Ectodermal cell (in vitro differentiated cells): ENCODE results near the gene IL12A.

Experiments used
- H3K27ac ChIP-seq: 2 replicates; pipeline ENCODE4 v1.7.0; 2013; ENCODE audit warnings: mild to moderate bottlenecking, low read depth, low read length; ENCODE audit not compliant: insufficient read depth, poor library complexity, severe bottlenecking
- H3K27me3 ChIP-seq: 2 replicates; pipeline ENCODE4 v1.7.0; 2013; ENCODE audit warnings: mild to moderate bottlenecking, low read length; ENCODE audit not compliant: insufficient read depth, control insufficient read depth, poor library complexity, severe bottlenecking
- H3K36me3 ChIP-seq: one replicate; pipeline ENCODE4 v1.7.0; 2013; ENCODE audit warnings: low read length; ENCODE audit not compliant: control insufficient read depth, insufficient read depth
- H3K4me1 ChIP-seq: one replicate; pipeline ENCODE4 v1.7.0; 2013; ENCODE audit warnings: low read length; ENCODE audit not compliant: control insufficient read depth, insufficient read depth
- H3K4me3 ChIP-seq: 2 replicates; pipeline ENCODE4 v1.7.0; 2013; ENCODE audit warnings: low read depth, low read length, control low read depth; ENCODE audit not compliant: insufficient read depth
- H3K9me3 ChIP-seq: 2 replicates; pipeline ENCODE4 v1.7.0; 2013; ENCODE audit warnings: mild to moderate bottlenecking, low read length, moderate library complexity; ENCODE audit not compliant: control insufficient read depth
- WGBS, 2 experiments: methylation state at CpG; one replicate each; pipeline ENCODE4 v1.1.7; 2013; ENCODE audit warnings: missing lambda C conversion rate in 2 of 2; 5-methylcytosine and 5-hydroxymethylcytosine counted together

The IL12A gene

GRCh38 chr3:160027541-160028195 is 39.0 kb downstream of the IL12A start:
- 91 to 93% methylated on average over 5 of the region's 6 CpGs for WGBS, 2 experiments

GRCh38 chr3:160035757-160036156 is 47.1 kb downstream of the IL12A start:
- Histone ChIP-seq H3K4me3 (no peak overlapping the region), H3K27ac (no peak overlapping the region), H3K36me3 (no peaks in the 10 kb centered on the region), H3K27me3 (peaks cover 23% of the 10 kb centered on the region), H3K9me3 (no peaks in the 10 kb centered on the region), H3K4me1 (peaks cover 7% of the 10 kb centered on the region)
- WGBS, 2 experiments: 88 to 95% methylated on average over 1 of the region's 1 CpG

More at GRCh38 chr3:160027541-160028195, 39.0 kb downstream of the IL12A start:
- no peak overlapping the region for H3K4me3 ChIP-seq
- no peaks in the 10 kb centered on the region for H3K36me3 ChIP-seq
- H3K9me3 ChIP-seq: no peaks in the 10 kb centered on the region
- no peak overlapping the region for H3K27ac ChIP-seq
- no peaks in the 10 kb centered on the region for H3K4me1 ChIP-seq
- no peaks in the 10 kb centered on the region for H3K27me3 ChIP-seq

DNA sequence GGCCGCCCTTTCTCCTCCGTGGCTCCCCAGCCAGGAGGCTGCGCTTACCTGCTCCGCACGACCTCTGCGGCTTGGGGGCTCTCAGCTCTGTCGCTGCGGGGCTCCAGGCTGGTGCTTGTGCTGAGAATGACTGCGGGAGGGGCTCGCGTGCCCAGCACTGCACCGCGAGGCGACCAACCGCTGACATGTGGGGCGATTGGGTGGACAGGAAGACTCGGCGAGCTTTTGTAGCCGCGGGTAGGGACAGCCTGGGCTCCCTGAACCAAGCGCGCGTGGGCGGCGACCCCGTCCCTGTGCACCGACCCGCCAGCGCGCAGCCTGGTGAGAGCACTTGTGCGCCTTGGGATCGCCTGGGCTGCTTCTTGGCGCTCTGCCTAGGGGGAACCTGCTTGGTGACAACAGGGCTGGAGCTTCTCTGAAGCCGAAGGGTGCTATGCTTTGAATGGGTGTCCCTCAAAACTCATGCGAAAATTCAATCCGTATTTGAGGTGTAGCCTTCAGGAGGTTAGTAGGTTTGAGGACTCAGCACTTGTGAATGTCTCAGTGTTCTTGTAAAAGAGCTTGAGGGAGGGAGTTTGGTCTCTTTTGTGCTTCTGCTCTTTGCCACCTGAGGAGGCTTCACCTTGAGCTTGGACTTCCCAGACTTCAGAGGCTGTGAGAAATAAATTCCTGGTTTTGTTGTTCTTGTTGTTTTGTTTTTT is 50.4 kb downstream of the IL12A start:
- 4 to 6% methylated on average over 36 of the region's 36 CpGs for WGBS, 2 experiments
- Histone ChIP-seq H3K27me3 (peaks cover 23% of the 10 kb centered on the region), H3K36me3 (no peaks in the 10 kb centered on the region), H3K9me3 (no peaks in the 10 kb centered on the region), H3K4me3 (peak overlapping the region; percentile 41), H3K27ac (no peak overlapping the region), H3K4me1 (peaks cover 7% of the 10 kb centered on the region)

DNA sequence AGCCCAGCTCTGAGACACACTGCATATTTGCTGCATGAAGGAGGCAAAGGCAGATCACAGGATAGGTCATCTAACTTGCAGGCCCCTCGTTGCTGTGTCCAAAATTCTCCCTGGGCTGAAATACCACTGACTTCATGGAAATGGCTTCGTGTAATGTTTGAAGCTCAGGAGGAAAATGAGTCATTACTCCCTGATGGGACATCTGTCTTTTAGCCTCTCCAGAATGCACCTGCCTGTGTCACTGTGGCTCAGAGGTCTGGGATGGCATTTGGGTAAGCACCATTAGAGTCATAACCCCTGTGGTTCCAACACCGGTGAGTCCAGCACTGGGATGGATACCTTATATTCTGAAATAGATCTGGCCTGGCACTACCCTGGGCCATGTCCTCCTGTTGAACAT is 51.5 kb downstream of the IL12A start:
- Histone ChIP-seq H3K9me3 (no peaks in the 10 kb centered on the region), H3K27me3 (peaks cover 23% of the 10 kb centered on the region), H3K36me3 (no peaks in the 10 kb centered on the region), H3K4me1 (peaks cover 7% of the 10 kb centered on the region), H3K27ac (no peak overlapping the region), H3K4me3 (no peak overlapping the region)
- WGBS, 2 experiments: 65 to 71% methylated on average over 3 of the region's 3 CpGs

DNA sequence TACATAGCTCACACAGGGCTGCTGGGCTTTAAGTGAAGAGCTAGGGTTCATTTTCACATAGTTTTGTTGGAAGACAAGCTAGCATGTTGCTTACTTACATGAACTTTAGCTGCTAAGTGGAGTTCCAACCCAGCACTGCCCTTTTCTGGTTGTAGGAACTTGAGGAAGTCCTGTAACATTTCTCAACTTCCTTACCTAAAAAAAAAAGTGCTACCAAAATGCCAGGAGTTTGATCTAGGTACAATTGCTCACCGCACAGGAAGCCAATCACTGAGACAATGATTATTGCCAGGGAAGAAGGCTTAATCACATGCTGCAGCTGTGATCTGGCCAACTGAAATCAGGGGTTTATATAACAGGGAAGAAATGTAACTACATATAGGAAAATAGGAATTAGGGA is 52.8 kb downstream of the IL12A start:
- Histone ChIP-seq H3K4me3 (no peak overlapping the region), H3K4me1 (peaks cover 7% of the 10 kb centered on the region), H3K27ac (no peak overlapping the region), H3K27me3 (peaks cover 23% of the 10 kb centered on the region), H3K36me3 (no peaks in the 10 kb centered on the region), H3K9me3 (no peaks in the 10 kb centered on the region)
- WGBS, 2 experiments: 97 to 98% methylated on average over 1 of the region's 1 CpG

DNA sequence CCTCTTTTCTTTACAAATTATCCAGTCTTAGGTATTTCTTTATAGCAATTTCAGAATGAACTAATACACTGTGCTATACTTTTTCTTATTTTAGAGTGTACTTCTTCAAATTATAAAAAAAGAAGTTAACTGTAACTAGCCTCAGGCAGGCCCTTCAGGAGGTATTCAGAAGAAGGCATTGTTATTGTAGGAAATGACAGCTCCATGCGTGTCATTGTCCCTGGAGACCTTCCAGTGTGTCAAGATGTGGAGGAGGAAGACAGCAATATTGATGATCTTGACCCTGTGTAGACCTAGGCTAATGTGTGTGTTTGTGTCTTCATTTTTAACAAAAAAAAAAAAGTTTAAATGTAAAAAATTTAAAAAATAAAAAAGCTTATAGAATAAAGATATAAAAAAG is 55.5 kb downstream of the IL12A start:
- Histone ChIP-seq H3K4me3 (no peak overlapping the region), H3K27ac (no peak overlapping the region), H3K4me1 (peaks cover 4% of the 10 kb centered on the region), H3K36me3 (no peaks in the 10 kb centered on the region), H3K27me3 (peaks cover 5% of the 10 kb centered on the region), H3K9me3 (no peaks in the 10 kb centered on the region)
- 88 to 100% methylated on average over 1 of the region's 1 CpG for WGBS, 2 experiments
